Pancreas (tissue), 10 donors: Measurements from ENCODE around the gene GET4. TPM values are rescaled to one million over a fixed set of nuclear protein-coding genes. Genes with fewer than 3 reads are reported as not detected.

Experiments
- ATAC-seq, 4 donors: fragments of 200-7000 bp; cut with Tn5 transposase; one replicate each; pipeline versions ENCODE4 v1.8.0 to v1.9.1; 2020; ENCODE audit warnings: mild to moderate bottlenecking in 4 of 4, moderate library complexity in 4 of 4
- DNase-seq, 6 donors: peaks; one replicate each; pipeline ENCODE4 v3.0.0-alpha.2; 2020
- FAIRE-seq: peaks from 2 replicates; lab custom pipeline; 2012; peaks lifted over from hg19 to GRCh38; lab: Jason Lieb, UNC
- H3K27ac ChIP-seq, 4 donors: fragments of 200-600 bp; sonication (generic); 1 replicate in 3 of 4; 2 replicates in 1 of 4; pipeline versions ENCODE4 v1.5.0 to v1.8.0; 2020
- H3K27me3 ChIP-seq, 4 donors: fragments of 200-600 bp; one replicate each; pipeline ENCODE4 v1.8.0; 2021
- H3K36me3 ChIP-seq, 3 donors: fragments of 200-600 bp; sonication (generic) in 1 of 3; one replicate each; pipeline versions ENCODE4 v1.5.0 to v1.8.0; 2020 to 2021
- H3K4me1 ChIP-seq, 3 donors: fragments of 200-600 bp; one replicate each; pipeline ENCODE4 v1.8.0; 2021
- H3K4me3 ChIP-seq, 4 donors: fragments of 200-600 bp; sonication (generic) in 2 of 4; one replicate each; pipeline versions ENCODE4 v1.5.0 to v1.8.0; 2020 to 2021
- H3K9me3 ChIP-seq, 4 donors: fragments of 200-600 bp; one replicate each; pipeline ENCODE4 v1.8.0; 2021
- WGBS, 2 donors: extraction: QIAGEN DNeasy Blood & Tissue Kit; methylation state at CpG; one replicate each; pipeline ENCODE4 v1.1.7; 2013; 5-methylcytosine and 5-hydroxymethylcytosine counted together
- intact Hi-C, 3 donors: fragments of 100-400 bp; cut with DNase I; formaldehyde crosslinking; loops; one replicate each; pipeline versions ENCODE4 v1.11.1 to v1.14.2; 2022
- polyA plus RNA-seq, 2 donors: library from polyadenylated mRNA; stranded (reverse); fragments of 200-250 nt; gene quantifications; one replicate each; pipeline ENCODE4 v1.2.3, GENCODE V29; 2013
- total RNA-seq, 6 donors: library from RNA; stranded (reverse); fragmentation: NEBNext Ultra II Directional in 4 of 6; extraction: Animal tissue kit (Norgen Biotek cat#: 25700) in 4 of 6; gene quantifications; one replicate each; pipeline versions ENCODE4 v1.2.1 to v1.2.4, GENCODE V29; 2021 to 2023
- TF ChIP-seq, protein P1 (sequence below), 4 donors: fragments of 200-600 bp; sonication (generic) in 3 of 4; IDR thresholded peaks; one replicate each; pipeline versions ENCODE4 v1.5.0 to v1.8.0; 2021; ENCODE audit warnings: antibody characterized with exemption in 4 of 4
- donor health status: healthy with polysubstance abuse.
- donor health status: DM: no; HTN: no; CAD: no; lungs with moderate emphysema.
- donor health status: DM: no; HTN: no; CAD: no.
- donor health status: control.
- donor health status: control.
- donor health status: Bipolar disorder and iron deficiency.
- donor health status: DM: yes; HTN: yes; CAD: no.
- donor health status: DM: no; HTN: no; CAD: no.
- donor health status: DM: no; HTN: no; CAD: no.
- donor health status: DM: yes; HTN: yes; CAD: no.

Gene GET4
- total and polyA plus RNA-seq, 8 donors, result 13.1 to 94.5 (median 21.4) TPM

DNA sequence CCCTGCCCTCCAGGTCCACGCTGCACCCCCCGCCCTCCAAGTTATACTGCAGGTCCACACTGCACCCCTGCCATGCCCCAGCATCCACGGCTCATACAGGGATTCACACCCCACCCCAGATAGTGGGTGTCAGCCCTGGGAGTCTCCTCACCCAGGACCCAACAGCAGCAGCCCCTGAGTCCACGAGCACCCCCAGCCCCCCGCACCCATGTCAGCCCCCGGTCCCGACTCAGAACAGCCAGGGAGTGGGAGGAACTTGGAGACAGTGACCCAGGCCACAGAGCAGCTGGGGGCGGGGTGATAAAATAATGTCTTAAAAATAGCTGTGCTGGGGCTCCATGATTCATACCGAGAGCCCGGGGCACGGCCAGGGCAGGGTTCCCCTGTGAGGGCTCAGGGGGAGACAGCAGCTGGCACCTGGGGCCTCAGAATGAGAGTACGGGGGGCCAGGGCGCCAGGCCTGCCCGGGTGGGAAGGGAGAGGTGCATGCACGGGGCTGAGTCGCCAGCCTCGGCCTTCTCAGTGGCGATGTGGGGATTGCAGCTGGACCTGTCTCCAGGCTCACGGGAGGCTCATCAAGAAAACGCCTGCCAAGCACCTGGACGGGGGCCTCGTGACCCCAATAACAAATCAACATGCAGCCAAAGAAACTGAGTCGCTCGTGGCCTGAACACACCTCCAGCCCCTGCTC is 48.3 kb downstream of the GET4 start:
- 84 to 86% methylated on average over 24 of the region's 24 CpGs for WGBS, 2 donors
- intact Hi-C loops, result no loop called here
- H3K9me3 ChIP-seq, result no peaks in the 10 kb centered on the region
- H3K36me3 ChIP-seq, result no peaks in the 10 kb centered on the region
- H3K4me3 ChIP-seq, result no peak overlapping the region
- no peaks in the 10 kb centered on the region for H3K27me3 ChIP-seq
- FAIRE-seq (no peak), DNase-seq (peak in 4 of 6 donors; percentile 14 to 67 (median 34)), ATAC-seq (no peak)
- no peak overlapping the region for H3K27ac ChIP-seq
- TF ChIP-seq, protein P1, sequence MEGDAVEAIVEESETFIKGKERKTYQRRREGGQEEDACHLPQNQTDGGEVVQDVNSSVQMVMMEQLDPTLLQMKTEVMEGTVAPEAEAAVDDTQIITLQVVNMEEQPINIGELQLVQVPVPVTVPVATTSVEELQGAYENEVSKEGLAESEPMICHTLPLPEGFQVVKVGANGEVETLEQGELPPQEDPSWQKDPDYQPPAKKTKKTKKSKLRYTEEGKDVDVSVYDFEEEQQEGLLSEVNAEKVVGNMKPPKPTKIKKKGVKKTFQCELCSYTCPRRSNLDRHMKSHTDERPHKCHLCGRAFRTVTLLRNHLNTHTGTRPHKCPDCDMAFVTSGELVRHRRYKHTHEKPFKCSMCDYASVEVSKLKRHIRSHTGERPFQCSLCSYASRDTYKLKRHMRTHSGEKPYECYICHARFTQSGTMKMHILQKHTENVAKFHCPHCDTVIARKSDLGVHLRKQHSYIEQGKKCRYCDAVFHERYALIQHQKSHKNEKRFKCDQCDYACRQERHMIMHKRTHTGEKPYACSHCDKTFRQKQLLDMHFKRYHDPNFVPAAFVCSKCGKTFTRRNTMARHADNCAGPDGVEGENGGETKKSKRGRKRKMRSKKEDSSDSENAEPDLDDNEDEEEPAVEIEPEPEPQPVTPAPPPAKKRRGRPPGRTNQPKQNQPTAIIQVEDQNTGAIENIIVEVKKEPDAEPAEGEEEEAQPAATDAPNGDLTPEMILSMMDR (IDR thresholded peaks at IDR 0.05), result no peak
- no peaks in the 10 kb centered on the region for H3K4me1 ChIP-seq

- DNase-seq, result peak in 4 of 6 donors; percentile 15 to 77 (median 48)
- 83 to 88% methylated on average over 18 of the region's 18 CpGs for whole genome bisulfite sequencing, 2 donors
- H3K9me3 ChIP-seq, result no peaks in the 10 kb centered on the region
- no peaks in the 10 kb centered on the region for H3K4me1 ChIP-seq
- H3K27me3 ChIP-seq, result no peaks in the 10 kb centered on the region
- ATAC-seq, result peak in 1 of 4 donors; percentile 39
- no peak overlapping the region for H3K27ac ChIP-seq
- TF ChIP-seq, protein P1 (IDR thresholded peaks at IDR 0.05), result no peak
- intact Hi-C loops, result no loop called here
- H3K36me3 ChIP-seq, result no peaks in the 10 kb centered on the region
- FAIRE-seq, result no peak
- H3K4me3 ChIP-seq, result no peak overlapping the region
Observed at GRCh38 chr7:925601-926000, 49.2 kb downstream of the GET4 start.

DNA sequence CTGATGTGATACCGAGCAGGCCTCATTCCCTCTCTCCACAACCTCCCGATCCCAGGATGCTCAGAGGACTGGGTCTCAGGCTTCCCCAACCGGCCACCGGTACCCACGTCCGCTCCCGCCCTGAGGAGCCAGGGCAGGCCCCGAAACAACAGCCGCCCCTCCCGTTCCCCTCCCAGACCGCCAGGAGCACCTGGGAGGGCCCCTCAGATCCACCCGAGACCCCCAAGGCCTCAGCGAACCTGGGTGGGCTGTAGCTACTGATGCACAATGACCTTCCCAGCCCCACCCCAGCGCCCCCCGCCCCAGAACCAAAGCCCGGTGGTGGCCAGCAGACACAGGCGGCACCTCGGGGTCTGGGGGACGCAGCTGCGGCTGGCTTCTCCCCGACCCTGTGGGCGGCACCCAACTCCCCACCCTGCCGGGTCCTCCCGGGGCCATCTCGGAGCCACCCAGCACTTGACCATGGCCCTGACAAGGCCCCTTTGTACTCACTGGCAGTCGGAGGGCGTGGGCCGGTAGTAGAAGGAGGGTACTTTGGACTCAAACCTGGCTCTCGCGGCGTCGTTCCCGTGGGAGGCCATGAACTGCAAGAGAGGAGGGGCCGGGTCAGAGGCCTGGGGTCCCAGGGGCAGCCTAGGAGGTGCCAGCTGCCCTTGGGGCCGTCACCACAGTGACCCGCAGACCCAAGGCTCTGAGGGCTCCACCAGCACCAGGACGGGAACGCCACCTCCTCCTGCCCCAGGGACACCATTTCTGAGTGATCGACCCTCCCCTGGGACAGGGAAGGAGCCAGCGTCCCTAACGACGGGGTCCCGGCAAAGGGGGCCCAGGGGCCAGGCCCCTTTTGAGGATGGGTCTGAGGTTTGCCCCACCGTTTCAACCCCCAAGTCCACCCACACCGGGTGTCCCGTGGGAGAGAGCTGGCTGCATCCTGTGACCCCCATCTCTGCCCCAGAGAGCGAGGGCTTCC is 50.0 kb downstream of the GET4 start:
- TF ChIP-seq, protein P1 (IDR thresholded peaks at IDR 0.05), result no peak
- H3K4me1 ChIP-seq, result no peaks in the 10 kb centered on the region
- ATAC-seq (peak in 1 of 4 donors; percentile 41), FAIRE-seq (no peak), DNase-seq (peak in 4 of 6 donors; percentile 12 to 71 (median 36))
- H3K4me3 ChIP-seq, result no peak overlapping the region
- intact Hi-C loops, result no loop called here
- WGBS, 2 donors, result 80 to 84% methylated on average over 38 to 47 of the region's 47 CpGs
- no peak overlapping the region for H3K27ac ChIP-seq
- H3K36me3 ChIP-seq, result no peaks in the 10 kb centered on the region
- H3K27me3 ChIP-seq, result no peaks in the 10 kb centered on the region
- no peaks in the 10 kb centered on the region for H3K9me3 ChIP-seq

- Histone ChIP-seq H3K9me3 (no peaks in the 10 kb centered on the region), H3K27me3 (no peaks in the 10 kb centered on the region), H3K27ac (no peak overlapping the region), H3K4me3 (no peak overlapping the region), H3K36me3 (no peaks in the 10 kb centered on the region), H3K4me1 (no peaks in the 10 kb centered on the region)
- intact Hi-C loops, result no loop called here
- WGBS, 2 donors, result 80 to 86% methylated on average over 21 of the region's 21 CpGs
- peak in 4 of 6 donors; percentile 6 to 65 (median 24) for DNase-seq
- ATAC-seq, result no peak
- FAIRE-seq, result no peak
- TF ChIP-seq, protein P1 (IDR thresholded peaks at IDR 0.05), result no peak
Observed at GRCh38 chr7:927031-927671, 50.8 kb downstream of the GET4 start.
